ENCODE measurements around the gene CYGB.

The CYGB gene

DNA sequence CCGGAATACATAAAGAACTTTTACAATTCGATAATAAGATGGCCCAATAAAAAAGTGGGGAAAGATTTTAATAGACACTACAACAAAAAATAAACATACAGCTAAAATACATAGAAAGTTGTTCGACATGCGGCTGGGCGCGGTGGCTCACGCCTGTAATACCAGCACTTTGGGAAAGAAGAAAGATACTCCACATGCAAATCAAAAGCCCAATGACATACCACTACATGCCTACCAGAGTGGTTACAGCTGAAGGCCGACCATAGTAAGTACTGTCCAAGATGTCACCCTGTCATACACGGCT, 11.7 kb upstream of the CYGB start:
- DNase-seq: no peak

DNA sequence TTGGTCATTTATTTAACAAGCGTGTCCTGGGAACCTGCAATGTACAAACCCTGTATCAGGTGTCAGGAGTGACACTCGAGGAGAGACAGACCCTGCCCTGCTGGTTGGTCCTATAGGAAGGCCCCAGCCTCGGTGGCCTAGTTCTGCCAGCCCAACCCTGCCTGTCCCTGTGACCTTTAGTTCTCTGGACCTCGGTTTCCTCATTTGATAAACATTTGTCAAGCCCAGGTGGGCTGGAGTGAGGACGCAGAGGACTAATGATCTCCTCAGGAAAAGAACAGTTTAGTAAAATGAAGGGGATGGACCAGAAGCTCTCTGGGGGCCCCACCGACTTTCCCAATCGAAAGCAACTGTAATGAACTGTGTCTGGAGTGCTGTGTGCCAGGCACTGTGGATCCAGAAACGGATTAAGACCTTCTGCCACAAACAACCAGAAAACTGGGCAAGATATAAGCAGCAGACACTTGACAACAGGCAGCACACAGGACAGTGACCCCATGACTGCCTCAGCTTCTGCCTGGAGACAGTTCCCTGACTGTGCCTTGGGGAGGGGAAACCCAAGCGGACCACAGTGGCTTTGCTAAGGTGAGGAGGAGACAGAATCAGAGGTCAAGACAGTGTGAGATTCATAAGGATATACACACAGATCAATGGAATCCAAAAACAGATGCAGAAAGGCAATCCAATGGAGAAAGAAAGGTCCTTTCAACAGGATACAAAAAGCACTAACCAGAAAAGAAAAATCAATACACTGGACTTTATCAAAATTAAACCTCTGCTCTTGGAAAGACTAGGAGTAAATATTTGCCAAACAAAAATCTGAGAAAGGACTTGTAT, 11.1 kb upstream of the CYGB start:
- no peak for DNase-seq

DNA sequence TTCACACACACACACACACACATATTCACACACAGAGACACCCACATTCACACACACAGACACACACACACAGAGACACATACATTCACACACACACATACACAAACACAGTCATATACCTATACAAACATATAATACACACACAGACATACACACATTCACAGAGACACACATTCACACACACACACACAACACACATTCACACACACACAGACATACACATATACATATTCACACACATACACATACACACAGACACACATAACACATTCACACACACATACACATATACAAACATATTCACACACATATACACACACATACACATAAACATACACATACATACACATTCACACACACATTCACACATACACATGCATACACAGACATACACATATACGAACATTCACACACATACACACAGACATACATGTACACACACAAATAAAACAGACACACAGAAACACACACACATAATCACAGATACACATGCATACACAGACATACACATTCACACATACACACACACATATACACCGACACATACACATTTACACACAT, 10.2 kb upstream of the CYGB start:
- DNase-seq: no peak

DNA sequence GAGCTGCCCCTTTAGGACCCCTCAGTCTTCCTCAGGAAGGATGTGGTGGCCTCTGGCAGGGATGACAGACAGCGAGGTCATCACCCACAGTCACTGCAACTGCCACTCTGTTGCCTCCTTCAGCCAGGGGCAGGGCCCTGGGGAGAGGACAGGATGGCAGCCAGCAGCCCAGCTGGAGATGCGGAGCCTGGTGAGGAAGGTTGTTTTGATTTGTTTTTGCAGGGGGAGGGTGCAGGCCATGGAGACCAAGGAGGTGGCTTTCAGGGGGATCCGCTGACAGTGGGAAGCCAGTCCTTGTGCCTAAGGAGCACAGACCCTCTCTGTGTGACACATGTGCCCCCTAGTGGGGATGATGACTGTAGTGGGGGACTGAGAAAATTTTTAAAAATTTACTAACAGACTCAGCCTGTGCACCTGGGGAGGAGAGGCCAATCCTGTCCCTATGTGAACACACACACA, 9.7 kb upstream of the CYGB start:
- peak; percentile 72 to 73 for DNase-seq

DNA sequence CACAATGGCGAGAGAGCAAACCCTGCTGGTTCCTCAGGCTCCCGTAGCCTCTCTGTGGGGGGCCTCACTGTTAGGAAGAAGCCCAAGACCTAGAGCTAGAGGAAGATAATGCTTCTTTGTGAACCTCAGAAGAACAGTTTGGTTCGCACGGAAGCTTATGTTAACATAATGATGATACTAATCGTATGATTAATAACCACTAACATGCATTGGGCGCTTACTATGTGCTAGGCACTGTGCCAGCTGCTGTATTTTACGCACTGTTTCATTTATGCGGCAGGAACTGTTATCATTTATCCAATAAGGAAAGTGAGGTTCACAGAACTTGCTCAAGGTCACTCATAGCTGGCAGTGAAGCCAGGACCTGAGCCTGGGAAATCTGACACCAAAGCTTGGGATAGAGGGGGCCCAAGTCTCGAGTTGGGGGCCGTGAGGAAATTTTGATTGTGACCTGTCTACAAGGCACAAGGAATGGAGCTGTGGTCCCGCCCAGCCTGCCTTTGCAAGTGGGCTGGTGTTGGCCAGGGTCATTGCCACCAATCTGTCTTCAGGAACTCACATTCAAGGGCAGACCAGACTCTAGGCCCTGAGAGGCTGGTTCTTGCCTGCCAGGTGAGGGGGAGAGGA, 9.2 kb upstream of the CYGB start:
- no peak for DNase-seq

DNA sequence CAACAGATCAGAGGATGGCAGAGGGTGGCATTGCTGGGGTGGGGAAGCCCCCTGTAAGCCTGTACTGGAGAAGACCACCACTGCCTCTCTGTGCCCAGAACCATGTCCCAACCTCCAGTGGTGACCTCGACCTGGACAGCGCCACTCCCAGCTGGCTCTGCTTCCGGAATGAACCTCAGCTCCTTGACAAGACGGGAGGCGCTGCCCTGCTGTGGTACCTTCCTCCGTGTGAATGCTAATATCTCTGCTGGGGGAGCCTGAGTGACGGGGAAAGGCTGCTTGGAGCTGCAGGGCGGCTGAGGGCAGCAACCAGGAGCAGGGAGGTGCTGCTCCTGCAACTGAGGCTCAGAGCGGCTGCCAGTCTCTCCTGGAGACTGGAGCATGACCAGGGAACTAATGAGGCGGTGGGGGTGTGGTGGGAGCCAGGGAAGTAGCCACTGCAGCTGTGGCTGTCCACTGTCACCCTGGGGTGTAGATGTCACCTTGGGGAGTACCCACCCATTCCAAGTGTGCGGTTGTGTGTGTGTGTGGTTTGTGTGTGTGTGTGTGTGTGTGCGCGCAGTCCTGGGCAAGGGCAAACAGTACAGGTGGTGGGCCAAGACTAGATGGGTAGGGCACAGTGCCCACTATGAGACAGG, 8.5 kb upstream of the CYGB start:
- no peak for DNase-seq

DNA sequence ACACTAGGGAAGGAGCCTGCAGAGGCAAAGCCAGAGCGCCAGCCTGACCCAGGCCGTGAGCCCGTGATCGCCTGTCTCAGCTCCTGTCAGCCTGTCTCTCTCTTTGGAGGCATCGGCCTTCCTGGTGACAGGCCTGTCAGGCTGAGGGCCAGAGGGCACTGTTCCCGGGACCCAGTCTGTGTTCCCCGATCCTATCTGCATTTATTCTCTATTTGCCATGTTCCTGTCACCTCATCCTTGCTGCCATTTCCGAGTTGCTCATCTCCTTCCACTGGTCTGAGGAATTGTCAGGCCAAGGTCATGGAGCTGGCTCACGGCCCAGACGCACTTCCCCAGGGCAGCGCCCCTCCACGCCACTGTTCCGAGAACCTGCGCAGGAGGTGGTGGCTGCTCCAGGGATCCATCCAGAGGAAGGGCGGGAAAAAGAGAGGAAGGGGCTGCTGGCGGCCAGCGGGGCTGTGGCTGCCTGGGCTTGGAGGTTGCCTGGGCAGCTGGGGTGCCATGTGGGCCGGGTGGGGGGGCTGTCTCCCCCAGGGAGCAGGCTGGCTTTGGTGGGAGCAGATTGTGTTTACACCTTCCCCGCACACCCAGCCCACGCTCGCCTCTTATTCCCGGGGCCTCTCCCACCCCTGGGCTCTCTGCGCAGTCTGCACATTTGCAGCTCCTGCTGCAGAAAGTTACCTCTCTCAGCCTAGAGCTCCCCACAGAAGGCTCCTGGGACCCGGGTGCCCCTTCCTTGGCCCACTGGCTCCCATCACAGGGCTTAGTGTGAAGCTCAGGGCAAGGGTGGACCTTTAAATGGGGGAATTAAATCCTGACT, 7.2 kb upstream of the CYGB start:
- DNase-seq: no peak

DNA sequence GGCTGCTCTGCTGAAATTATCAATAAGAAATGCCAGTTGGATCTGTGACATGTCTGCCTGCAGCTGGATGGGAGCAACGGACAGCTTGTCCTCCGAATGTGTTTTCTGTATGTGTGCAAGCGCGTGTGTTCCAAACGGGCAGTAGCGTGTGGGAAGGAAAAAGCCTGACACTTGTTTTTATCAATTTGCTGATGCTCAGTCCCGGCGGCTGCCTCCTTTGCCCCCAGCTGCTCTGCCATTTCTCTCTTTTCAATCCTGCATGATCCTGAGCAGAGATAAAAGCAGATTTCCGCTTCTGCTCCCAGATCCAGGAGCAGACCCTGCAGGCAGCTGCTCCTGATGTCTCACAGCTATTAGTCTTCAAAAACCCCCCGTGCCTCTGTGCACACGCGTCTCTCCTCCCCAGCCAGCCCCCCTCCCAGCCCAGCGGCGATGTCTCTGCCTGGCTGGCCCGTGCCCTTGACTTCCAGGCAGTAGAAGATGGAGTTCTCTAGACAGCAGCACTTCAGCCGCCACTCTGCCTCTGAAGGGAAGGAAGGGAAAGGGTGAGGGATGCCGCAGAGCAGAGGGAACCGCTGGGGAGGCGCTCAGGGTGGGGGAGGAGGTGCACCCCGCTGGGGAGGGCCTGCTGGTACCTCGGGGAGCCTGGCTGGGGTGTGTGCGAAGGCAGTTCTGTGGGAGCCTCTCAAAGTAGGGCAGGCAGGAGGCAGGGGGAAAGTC, 6.5 kb upstream of the CYGB start:
- DNase-seq: no peak

DNA sequence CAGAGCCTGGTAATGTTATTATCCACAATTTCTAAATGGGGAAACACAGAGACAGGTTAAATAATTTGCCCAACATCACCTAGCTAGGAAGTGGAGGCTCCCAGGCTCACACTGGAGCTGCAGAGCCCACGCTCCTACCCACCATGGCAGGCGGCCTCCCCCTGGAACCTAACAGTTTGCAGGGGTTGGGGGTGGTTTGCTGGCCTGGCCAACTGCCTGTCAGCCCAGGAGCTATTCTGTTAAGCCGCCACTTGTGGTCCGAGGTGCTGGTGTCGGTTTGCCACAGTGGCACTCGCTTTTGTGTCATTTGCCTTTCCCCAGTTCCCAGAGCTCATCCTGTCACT, 5.9 kb upstream of the CYGB start:
- no peak for DNase-seq

DNA sequence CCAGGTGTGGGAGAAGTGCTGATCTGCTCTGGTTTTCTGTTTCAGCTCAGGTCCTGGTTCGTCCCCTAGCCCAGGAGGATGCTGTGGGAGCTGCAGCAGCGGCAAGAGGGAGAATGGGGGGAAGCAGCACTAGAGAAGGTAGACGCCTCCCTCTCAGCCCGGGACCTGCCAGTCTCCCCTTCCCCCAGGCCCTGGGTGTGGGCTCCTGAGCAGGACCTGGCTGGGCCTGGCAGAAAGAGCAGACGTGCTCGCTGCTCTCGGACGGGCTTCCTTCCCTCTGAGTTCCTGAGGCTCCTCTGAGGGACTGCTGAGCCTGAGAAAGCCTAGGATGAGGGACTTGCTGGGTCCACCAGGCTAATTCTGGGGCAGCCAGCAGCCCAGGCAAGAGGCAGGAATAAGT, 5.5 kb upstream of the CYGB start:
- DNase-seq: no peak

DNA sequence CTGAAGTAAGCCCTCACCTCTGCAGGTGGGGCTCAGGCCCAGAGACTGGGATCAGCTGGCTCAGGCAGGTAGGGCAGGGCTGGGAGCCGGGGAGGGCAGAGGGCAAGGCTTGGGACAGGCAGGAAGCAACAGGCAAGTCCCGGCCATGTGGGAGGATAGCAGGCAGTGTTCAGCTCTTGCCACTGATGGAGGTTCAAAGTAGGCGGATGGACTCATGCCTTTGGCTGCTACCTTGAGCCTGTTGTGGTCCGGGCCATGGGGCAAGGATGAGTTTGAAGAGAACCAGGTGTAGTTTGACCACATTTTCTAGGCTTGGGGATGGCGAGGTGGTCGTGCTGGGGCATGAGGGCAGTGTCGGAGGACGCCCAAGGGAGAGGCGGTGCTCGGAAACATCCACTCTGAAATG, 5.1 kb upstream of the CYGB start:
- DNase-seq: no peak

DNA sequence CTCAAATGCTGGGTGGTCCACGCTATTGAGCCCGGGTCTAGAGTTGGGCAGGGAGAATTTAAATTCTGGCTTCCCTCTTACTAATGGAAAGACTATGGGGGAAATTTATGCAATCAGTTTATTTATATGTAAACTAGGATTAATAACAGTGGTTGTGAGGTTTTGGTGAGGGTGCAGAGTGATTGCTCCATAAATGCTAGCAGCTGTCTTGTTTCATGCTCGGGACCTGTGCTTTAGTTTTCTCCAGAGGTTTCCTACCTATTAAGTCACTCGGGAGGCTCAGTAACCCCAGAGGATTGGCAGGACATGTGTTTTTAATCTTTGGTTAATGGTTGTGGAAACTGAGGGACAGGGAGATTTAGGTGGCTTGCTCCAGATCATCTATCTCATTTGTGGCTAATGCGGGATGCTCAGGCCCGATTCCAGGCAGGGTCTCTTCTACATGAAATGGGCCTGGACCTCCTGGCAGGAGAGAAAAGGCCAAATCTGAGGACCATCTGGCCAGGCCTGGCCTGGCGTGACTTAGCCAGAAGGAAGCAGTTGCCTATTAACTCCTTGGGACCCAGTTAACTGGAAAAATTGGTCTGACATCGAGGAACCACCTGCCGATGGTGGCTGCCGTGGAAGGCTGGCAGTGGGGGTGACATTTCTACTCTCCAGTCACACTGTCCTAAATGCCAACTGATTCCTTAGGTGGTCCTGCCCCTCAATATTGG, 4.4 kb upstream of the CYGB start:
- DNase-seq: no peak

DNA sequence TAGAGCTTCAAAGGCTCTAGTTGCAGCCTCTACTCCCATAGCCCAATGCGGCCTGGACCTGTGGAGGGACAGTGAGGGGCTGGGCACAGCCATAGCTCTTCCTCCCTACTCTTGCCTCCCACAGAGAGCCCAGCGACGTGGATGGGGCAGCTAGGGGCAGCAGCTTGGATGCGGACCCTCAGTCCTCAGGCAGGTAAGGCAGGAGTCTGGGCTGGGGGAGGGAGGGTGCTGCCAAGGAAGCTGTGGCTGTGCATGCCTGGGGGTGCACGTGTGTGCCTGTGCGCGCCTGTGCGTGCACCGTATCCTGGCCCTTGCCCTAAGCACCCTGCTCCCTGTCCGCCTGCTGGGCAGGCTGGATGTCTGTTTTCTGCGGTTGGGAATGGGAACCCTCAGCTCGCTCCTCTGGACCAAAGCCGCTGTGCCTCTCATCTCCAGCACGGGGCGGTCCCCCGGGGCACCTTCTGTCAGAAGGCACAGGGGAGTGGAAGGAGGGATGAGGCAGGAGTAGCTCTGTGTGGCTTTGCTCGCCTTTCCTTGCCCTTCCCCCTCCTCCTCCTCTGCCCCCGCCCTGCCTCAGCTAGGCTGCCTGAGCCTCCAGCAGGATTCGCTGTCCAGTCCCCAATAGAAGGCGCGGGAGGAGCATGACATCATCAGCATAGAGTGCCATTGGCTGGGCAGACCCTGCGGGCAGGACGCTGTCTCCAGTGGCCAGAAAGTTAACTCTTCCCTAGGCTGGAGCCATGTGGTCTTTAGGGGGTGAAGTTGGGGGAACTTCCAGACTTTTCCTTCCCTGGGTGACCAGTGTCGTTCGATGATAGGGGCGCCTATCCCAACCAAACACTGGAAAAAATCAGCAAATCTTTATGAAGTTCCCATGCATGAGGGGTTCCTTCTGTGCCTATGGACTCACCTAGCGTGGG, 3.1 kb upstream of the CYGB start:
- DNase-seq: peak; percentile 15 to 68

DNA sequence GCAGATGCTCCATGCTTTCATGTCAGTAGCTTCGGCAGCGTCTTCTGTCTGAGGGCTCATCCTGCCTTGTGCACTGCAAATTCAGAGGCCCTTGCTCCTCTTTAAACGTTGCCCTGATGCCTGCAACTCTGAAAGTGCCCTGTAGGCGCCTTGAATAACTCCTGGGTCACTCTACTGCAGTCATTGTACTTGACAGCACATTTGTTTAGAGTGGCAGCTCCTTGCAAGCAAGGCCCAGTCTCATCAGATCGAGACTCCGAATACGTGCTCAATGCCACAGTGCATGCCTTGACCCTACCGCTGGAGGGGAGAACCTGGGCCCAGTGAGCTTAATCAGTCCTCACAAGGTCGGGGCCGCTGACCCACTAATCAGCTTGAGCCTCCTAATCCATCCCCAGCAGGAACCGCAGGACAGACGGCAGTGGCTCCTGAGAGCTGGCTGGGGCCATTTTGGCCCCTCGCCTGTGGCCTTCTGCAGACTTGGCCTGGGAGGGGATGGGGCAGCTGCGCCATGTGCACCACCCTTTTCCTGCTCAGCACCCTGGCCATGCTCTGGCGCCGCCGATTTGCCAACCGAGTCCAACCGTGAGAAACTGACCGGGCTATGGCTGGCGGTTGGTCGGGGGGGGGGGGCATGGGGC, 2.2 kb upstream of the CYGB start, which contains the start of gene PRCD:
Gene PRCD, plus strand, starts transcription at position 414 of the 641 bp plus-strand sequence. Its CDS starts 98 bp downstream, at position 512.
- DNase-seq: no peak

DNA sequence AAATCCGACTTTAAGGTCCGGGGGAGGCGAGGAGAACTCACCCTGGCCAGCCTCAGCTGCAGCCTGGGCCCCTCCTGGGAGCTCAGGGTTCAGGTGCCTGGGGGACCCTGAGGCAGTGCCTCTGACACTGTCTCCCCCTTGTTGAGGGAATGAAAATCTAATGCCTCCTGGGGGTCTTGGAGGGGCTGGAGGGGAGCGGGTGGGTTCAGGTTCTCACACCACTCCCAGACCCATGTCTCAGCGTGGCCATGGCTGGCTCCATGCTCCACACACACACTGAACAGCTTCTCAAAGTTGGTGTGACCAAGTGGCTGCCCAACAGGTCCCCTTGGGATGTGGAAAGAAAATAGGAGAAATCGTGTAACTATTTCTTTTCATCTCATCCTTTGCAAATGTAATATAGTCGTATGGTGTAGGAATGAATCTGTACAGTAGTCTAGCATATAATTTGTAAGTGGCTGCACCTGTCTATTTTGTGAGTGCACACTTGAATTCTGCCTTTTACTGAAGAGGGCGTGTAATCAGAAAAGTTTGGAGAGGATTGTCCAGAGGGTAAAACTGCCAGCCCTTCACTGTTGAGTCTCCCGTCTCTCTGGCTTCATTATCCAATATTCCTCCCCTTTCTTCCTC, 1.5 kb upstream of the CYGB start:
- no peak for DNase-seq

DNA sequence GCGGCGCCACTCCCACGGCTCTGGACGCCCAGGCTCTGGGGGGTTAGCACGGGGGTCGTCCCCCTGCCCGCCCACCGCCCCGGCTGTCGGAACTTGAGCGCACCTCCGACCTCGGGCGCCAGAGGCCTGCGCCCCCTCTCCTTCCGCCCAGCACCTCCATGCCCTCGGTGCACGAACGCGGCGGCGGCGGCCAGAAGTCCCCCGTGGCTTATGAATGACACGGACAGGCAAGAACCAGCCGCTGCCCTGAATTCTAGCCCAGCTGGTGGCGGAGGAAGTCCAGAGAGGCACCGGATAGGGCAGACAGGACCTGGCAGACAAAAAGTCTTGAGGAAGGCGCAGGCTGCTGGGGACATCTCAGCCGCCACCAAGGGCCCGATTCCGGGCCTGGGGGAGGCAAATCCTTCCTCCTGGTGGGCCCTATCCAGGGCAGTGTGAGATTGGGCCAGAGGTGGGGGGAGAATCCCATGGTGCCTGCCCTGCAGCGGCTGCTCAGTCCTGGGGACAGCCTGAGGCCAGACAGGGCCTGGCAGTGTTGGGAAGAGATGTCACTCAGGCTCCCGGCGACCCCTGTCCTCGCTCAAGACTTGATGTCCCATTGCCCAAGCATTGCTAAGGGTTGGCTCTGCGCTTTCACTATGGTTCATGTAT, 897 bp upstream of the CYGB start:
- no peak for DNase-seq

DNA sequence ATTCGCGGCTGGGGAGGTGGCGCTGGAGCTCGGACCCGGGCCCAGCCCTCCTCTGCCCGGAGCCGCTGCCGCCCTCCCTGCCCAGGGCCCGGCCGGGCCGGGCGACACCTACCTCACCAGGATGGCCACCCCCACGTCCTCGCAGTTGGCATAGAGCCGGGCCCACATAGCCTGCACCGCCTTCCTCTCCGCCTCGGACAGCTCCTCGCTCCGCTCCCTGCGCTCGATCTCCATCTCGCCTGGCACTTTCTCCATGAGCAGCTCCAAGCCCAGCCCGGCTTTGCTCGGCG, 276 bp downstream of the CYGB start:
- no peak for DNase-seq

DNA sequence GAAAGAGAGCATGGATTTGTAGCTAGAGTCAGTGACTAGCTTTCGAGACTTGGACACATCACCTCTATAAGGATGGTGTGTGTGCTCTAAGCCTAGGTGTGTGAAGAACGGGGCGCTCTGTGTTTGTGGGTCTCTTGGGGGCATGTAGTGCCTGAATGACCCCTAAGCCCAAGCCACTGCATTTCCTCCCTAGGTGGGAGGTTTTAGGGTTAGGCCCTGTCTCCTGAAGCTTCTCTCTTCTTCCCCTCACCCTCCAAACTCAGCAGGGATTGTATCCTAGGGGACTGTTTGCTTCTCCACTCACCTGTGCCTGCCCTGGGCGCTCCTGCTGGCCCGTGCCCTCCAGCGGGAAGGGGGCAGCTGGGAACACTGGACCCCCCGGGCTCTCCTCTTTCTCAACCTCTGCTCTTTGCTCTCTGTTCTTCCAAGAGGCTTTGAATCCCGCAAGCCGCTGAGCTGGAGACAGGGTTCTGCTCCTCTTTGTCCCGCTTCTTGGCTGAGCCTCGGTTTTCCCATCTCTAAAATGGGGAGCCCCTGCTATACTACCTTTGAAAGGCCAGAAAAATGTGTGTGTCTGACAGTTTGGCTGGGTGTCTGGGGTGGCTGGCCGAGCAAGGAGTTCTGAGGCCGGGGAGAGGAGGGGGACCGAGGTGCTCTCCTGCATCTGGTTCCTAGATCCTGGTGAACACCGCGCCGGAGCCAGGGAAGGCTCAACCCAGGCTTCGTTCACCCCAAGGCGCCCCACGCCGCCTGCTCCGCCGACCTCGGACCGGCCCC, 810 bp downstream of the CYGB start:
- no peak for DNase-seq

All from CD4-positive, alpha-beta T cell treated with Interleukin-4 for 1 hour (primary cell).